ENCODE results near the gene ELAVL2.

Gene ELAVL2

GRCh38 chr9:23768861-23769260, 57.2 kb downstream of the ELAVL2 start:
- POLR2A ChIA-PET, result no interaction called here
- CTCF ChIA-PET, result no interaction called here

GRCh38 chr9:23766613-23767012, 59.4 kb downstream of the ELAVL2 start:
- no peak for TF ChIP-seq CTCF (IDR thresholded peaks at IDR 0.05; ENCODE audit: insufficient read depth, low read length, missing control alignments)
- ChIA-PET CTCF (no interaction called here), POLR2A (no interaction called here)
- no peak for DNase-seq (ENCODE audit: low read depth, low spot score)
- H3K4me3 ChIP-seq (ENCODE audit: low read depth, low read length), result no peak overlapping the region

More at GRCh38 chr9:23768861-23769260, 57.2 kb downstream of the ELAVL2 start:
- TF ChIP-seq CTCF (IDR thresholded peaks at IDR 0.05; ENCODE audit: insufficient read depth, low read length, missing control alignments), result no peak
- H3K4me3 ChIP-seq (ENCODE audit: low read depth, low read length), result no peak overlapping the region
- no peak for DNase-seq (ENCODE audit: low read depth, low spot score)

DNA sequence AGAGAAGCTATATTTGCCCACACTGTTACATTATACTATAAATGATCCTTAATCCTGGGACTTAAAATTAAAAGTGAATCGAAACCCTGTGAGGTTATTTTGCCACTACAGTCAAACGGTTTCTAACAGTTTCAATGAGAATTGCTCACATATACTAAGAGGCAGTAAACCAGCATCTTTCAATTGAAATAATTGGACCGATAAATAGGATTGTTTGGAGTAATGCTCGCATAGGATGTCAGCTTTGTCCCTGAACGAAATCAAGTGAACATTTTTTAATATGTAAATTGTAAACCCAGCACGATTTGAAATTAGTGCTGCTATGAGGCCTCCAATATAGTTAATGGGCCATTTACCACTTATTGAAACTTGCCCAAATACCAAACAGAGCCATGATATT, 60.5 kb downstream of the ELAVL2 start:
- POLR2A ChIA-PET, result no interaction called here
- CTCF ChIA-PET, result no interaction called here
- H3K4me3 ChIP-seq (ENCODE audit: low read depth, low read length), result no peak overlapping the region
- no peak for DNase-seq (ENCODE audit: low read depth, low spot score)
- TF ChIP-seq CTCF (IDR thresholded peaks at IDR 0.05; ENCODE audit: insufficient read depth, low read length, missing control alignments), result no peak

DNA sequence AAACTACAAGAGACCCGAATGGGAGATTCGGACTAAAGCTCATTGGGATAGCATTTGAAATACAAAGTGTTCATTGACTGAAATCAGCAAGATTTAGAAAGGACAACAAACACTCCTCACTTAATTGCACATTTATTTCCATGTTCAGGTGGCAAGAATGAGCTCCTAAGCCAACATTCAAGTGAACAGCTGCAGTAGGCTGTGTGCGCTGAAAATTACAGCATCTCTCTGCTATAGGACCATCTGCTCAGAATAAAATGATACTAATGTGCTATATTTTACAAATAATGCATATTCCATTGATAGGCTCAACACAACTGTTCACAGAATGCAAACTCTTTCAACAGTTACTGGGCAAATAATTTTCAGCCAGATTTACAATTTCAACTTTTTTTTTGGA, 61.8 kb downstream of the ELAVL2 start:
- ChIA-PET POLR2A (no interaction called here), CTCF (no interaction called here)
- no peak overlapping the region for H3K4me3 ChIP-seq (ENCODE audit: low read depth, low read length)
- DNase-seq (ENCODE audit: low read depth, low spot score), result no peak
- TF ChIP-seq CTCF (IDR thresholded peaks at IDR 0.05; ENCODE audit: insufficient read depth, low read length, missing control alignments), result no peak

GRCh38 chr9:23754551-23754950, 71.5 kb downstream of the ELAVL2 start:
- POLR2A ChIA-PET, result no interaction called here
- CTCF ChIA-PET, result no interaction called here
- H3K4me3 ChIP-seq (ENCODE audit: low read depth, low read length), result no peak overlapping the region
- TF ChIP-seq CTCF (IDR thresholded peaks at IDR 0.05; ENCODE audit: insufficient read depth, low read length, missing control alignments), result no peak
- DNase-seq (ENCODE audit: low read depth, low spot score), result no peak

DNA sequence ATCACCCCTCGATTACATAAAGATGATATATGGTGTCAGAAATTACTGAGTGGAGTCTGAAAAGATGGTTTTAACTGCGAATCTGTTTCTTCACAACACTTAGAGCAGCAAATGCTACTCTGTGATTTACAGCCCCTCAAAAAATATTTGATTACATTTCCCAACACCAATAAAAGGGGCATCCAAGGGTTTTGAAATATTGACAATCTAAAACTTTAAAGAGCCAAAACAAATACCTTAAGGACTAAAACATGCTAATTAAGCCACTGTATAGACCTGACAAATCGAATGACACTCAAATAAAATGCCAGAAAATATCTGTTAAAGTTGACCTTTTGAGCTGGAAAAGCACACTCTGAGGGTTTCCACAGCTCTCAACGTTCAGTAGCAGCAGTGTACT, 73.2 kb downstream of the ELAVL2 start:
- no peak for DNase-seq (ENCODE audit: low read depth, low spot score)
- POLR2A ChIA-PET, result no interaction called here
- no peak overlapping the region for H3K4me3 ChIP-seq (ENCODE audit: low read depth, low read length)
- CTCF ChIA-PET, result no interaction called here
- no peak for TF ChIP-seq CTCF (IDR thresholded peaks at IDR 0.05; ENCODE audit: insufficient read depth, low read length, missing control alignments)

Data from AG04449 (cell line).